ENCODE results near the gene TCHHL1. TPM values are rescaled to one million over a fixed set of nuclear protein-coding genes. Genes with fewer than 3 reads are reported as not detected.

TCHHL1 gene
- total and polyA plus RNA-seq, 2 of the 8 experiments (the other 6 are each of a cell fraction or from before 2014, with no cell fraction given), result not detected

DNA sequence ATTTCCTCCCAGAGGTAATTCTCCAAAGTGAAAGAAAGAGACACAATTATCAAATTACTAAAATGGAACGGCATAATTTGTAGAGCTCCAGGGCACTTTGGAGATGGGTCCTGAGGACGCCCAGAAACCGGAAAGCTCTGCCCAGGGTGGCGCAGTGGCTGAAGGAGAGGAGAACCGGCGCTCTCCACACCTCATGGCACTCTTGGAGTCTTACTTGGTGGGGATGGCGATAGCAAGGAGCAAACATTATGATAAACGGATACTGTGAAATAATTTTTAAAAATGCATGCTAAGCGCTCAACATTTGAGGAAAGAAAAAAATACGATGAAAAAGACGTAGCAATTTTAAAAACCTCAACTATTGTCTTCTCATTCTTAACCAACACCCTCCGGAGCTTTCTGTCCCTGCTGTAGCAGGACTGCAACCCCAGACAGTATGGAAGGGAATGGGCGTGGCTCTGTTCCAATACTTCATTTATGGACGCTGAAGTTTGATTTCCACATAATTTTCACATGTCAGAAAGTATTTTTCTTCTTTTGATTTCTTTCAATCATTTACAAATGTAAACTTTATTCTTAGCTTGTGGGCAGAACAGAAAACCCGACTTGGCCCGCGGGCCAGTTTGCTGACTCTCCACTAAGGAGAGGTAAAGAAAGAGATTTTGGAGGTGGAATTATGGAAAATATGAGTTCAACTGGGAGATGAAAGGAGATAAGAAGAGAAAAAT is 53.2 kb downstream of the TCHHL1 start:
- POLR2A ChIA-PET (ENCODE audit: partially characterized antibody), result interaction anchor here (0.7 to 1.9 kb wide), 6 partner anchors 12 to 196 kb away, joined by 3 to 6 read pairs (median 3); partner anchors contain the start of gene C2CD4D
- no peak overlapping the region for H2BK5ac ChIP-seq (ENCODE audit: low read depth, low read length)
- TF ChIP-seq POLR2A (IDR thresholded peaks at IDR 0.05; ENCODE audit: control extremely low read depth in 1 of 2, low read depth in 2 of 2, low read length in 2 of 2), result no peak; a peak in 1 of 3 replicates
- no peak for TF ChIP-seq CREB1 (IDR thresholded peaks at IDR 0.05)
- no peak for TF ChIP-seq CTCF (IDR thresholded peaks at IDR 0.05; ENCODE audit: control extremely low read depth in 1 of 3, insufficient read depth in 1 of 3, low read depth in 1 of 3, low read length in 3 of 3)
- peak; percentile 2 for TF ChIP-seq SAP30 (IDR thresholded peaks at IDR 0.05; ENCODE audit: insufficient read depth, insufficient replicate concordance, low read length)
- H2AK5ac ChIP-seq (ENCODE audit: low read depth, low read length), result no peak overlapping the region
- peak overlapping the region; percentile 40 for H3K56ac ChIP-seq (replicated peaks; ENCODE audit: insufficient read length, low read depth, low read length)
- H3K79me1 ChIP-seq (ENCODE audit: low read depth, low read length), result no peaks in the 10 kb centered on the region
- no peaks in the 10 kb centered on the region for H3K79me2 ChIP-seq (ENCODE audit: control insufficient read depth in 1 of 2, insufficient read depth in 2 of 2, low read length in 2 of 2)
- H3K4ac ChIP-seq (replicated peaks; ENCODE audit: insufficient read length, low read depth, low read length), result no peak overlapping the region
- H2BK20ac ChIP-seq (ENCODE audit: low read length), result no peak overlapping the region
- no peaks in the 10 kb centered on the region; a peak in 2 of 7 replicates for H3K27me3 ChIP-seq (replicated peaks in 1 of 4; ENCODE audit: control insufficient read depth in 3 of 4, extremely low read depth in 1 of 4, insufficient read depth in 3 of 4, low read length in 3 of 4)
- no peak overlapping the region for H4K8ac ChIP-seq (ENCODE audit: extremely low read depth, insufficient read depth, low read length)
- no peak for FAIRE-seq
- H3K23ac ChIP-seq (ENCODE audit: insufficient read length), result no peak overlapping the region
- no peak overlapping the region for H2BK15ac ChIP-seq (ENCODE audit: low read length)
- H3K36me3 ChIP-seq (ENCODE audit: control insufficient read depth in 2 of 4, insufficient read depth in 4 of 4, low read length in 3 of 4), result peaks cover 3 to 18% (median 6%) of the 10 kb centered on the region in 4 experiments; a peak in 5 of 8 replicates
- no peak overlapping the region for H4K91ac ChIP-seq (replicated peaks; ENCODE audit: insufficient read length, low read length)
- H3K23me2 ChIP-seq (ENCODE audit: low read depth, low read length), result peaks cover 6% of the 10 kb centered on the region; the same call in 1 of the 2 replicates
- 12% methylated on average over 17 of the region's 17 CpGs; no CpG with 5 or more reads in 1 of the 2 experiments for whole genome bisulfite sequencing, 2 experiments (ENCODE audit: extremely low coverage in 1 of 2, insufficient coverage in 1 of 2, insufficient read length in 1 of 2, insufficient replicate concordance in 2 of 2, low coverage in 1 of 2, low lambda C conversion rate in 2 of 2, missing lambda C conversion rate in 1 of 2)
- H3K9me3 ChIP-seq (ENCODE audit: insufficient read depth in 2 of 2, low read depth in 1 of 2, low read length in 1 of 2), result no peaks in the 10 kb centered on the region
- no peak overlapping the region for H3K18ac ChIP-seq (ENCODE audit: extremely low read depth, low read length)
- peak overlapping the region; percentile 73 to 99 for H3K4me2 ChIP-seq (ENCODE audit: insufficient read depth in 1 of 2, low read depth in 2 of 2, low read length in 2 of 2)
- DNase-seq (ENCODE audit: low read depth in 1 of 2, low spot score in 2 of 2), result no peak
- H3K9ac ChIP-seq (replicated peaks in 1 of 4; ENCODE audit: extremely low read depth in 1 of 4, low read depth in 3 of 4, low read length in 3 of 4), result no peak overlapping the region
- no peak overlapping the region for H2AFZ ChIP-seq (ENCODE audit: low read length)
- H3K4me1 ChIP-seq (replicated peaks in 1 of 4; ENCODE audit: control insufficient read depth in 3 of 4, insufficient read depth in 4 of 4, low read length in 3 of 4), result peaks cover 4 to 12% (median 6%) of the 10 kb centered on the region in 4 experiments
- H4K5ac ChIP-seq (ENCODE audit: insufficient read length, low read depth, low read length), result no peak overlapping the region
- no peak overlapping the region for H3K14ac ChIP-seq (ENCODE audit: insufficient read length)
- CTCF ChIA-PET (ENCODE audit: partially characterized antibody), result interaction anchor here (1.2 to 4.0 kb wide), 10 partner anchors 11 to 102 kb away, joined by 3 to 32 read pairs (median 7); no protein-coding TSS in a partner anchor
- no peak overlapping the region for H2BK12ac ChIP-seq (ENCODE audit: low read depth, low read length)
- peak overlapping the region; percentile 74 to 80 (median 76) for H3K4me3 ChIP-seq (ENCODE audit: extremely low read depth in 1 of 4, insufficient read depth in 2 of 4, low read depth in 3 of 4, low read length in 4 of 4)
- no peaks in the 10 kb centered on the region for H4K20me1 ChIP-seq (replicated peaks in 1 of 2; ENCODE audit: control insufficient read depth in 1 of 2, insufficient read depth in 2 of 2, low read length in 2 of 2)
- H3K27ac ChIP-seq (ENCODE audit: low read depth, low read length), result no peak overlapping the region
- peak overlapping the region; percentile 14 for H2BK120ac ChIP-seq (replicated peaks; ENCODE audit: low read depth, low read length)
